Spleen (tissue), 7 donors: ENCODE data around the gene PTPRN2.

Source experiments
- CTCF ChIP-seq, 11 experiments: fragments of 200-600 bp in 7 of 11; fragments of 450-650 bp in 4 of 11; sonication (generic) in 4 of 11; IDR thresholded peaks in 8 of 11; conservative IDR thresholded peaks in 3 of 11; 1 replicate in 7 of 11; 2 replicates in 4 of 11; pipeline versions ENCODE4 v1.4.0 to v1.8.0; 2016 to 2021; ENCODE audit warnings: antibody characterized with exemption in 11 of 11, inconsistent platforms in 4 of 11, mild to moderate bottlenecking in 1 of 11
- POLR2A ChIP-seq, 3 donors: fragments of 450-650 bp; IDR thresholded peaks; one replicate each; pipeline ENCODE4 v1.5.1; 2017; ENCODE audit warnings: antibody characterized with exemption in 3 of 3, mild to moderate bottlenecking in 1 of 3
- POLR2AphosphoS5 ChIP-seq, 3 donors: sonication (generic); formaldehyde crosslinking; IDR thresholded peaks; one replicate each; pipeline ENCODE4 v1.5.1; 2017; ENCODE audit warnings: antibody characterized with exemption in 3 of 3
- donor health status: DM: no; HTN: no; CAD: no; lungs with moderate emphysema.
- donor health status: DM: no; HTN: no; CAD: no.
- donor health status: DM: no; HTN: no; CAD: no.

GRCh38 chr7:158614700-158615099, 27.1 kb upstream of the PTPRN2 start:
- TF ChIP-seq POLR2AphosphoS5 (IDR thresholded peaks at IDR 0.05) (no peak), POLR2A (IDR thresholded peaks at IDR 0.05) (no peak), CTCF (IDR thresholded peaks at IDR 0.05 in 8 of 11, conservative IDR thresholded peaks at IDR 0.05 in 3 of 11) (no peak)
